ENCODE results near the gene CST7. TPM values are rescaled to one million over a fixed set of nuclear protein-coding genes. Genes with fewer than 3 reads are reported as not detected.

The CST7 gene
- total and polyA plus RNA-seq, 2 experiments from 2014 or later: not detected

DNA sequence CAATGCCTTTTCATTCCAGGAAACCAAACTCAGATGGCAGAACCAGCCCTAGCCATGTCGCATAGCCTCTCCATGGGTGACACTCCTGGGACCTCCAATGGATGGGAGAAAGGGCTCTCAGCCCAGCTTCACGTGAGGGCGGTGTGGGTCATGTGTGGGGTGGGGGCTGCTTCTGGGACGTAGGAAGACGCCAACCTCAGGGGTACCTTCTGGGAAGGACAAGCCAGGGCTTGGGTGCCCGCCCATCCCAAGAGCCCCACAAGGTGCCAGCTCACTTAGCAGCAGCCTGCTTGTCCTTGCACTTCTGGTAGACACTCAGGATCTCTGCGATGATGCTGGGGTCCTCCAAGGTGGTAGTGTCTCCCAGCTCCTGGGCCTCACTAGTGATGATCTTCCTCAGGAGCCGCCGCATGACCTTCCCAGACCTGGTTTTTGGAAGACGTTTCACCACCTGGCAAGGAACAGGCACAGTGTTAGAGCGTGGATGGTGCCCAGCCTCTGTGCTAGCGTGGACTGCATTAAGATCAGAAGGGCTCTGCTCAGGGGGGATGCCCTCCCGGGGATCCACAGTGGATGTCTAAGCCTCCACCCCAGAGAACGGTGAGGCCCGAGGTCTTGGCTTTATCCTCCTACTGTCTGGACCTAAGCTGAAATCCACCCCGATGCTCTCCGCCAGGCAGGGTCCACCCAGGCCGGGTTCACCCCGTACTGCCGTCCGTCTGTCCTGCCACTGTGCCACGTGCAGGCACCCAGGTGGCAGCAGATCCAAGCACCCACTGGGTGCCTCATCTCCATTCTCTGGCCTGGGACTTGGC lies 58.6 kb downstream of the CST7 start (continued):
- TF ChIP-seq, protein P1, sequence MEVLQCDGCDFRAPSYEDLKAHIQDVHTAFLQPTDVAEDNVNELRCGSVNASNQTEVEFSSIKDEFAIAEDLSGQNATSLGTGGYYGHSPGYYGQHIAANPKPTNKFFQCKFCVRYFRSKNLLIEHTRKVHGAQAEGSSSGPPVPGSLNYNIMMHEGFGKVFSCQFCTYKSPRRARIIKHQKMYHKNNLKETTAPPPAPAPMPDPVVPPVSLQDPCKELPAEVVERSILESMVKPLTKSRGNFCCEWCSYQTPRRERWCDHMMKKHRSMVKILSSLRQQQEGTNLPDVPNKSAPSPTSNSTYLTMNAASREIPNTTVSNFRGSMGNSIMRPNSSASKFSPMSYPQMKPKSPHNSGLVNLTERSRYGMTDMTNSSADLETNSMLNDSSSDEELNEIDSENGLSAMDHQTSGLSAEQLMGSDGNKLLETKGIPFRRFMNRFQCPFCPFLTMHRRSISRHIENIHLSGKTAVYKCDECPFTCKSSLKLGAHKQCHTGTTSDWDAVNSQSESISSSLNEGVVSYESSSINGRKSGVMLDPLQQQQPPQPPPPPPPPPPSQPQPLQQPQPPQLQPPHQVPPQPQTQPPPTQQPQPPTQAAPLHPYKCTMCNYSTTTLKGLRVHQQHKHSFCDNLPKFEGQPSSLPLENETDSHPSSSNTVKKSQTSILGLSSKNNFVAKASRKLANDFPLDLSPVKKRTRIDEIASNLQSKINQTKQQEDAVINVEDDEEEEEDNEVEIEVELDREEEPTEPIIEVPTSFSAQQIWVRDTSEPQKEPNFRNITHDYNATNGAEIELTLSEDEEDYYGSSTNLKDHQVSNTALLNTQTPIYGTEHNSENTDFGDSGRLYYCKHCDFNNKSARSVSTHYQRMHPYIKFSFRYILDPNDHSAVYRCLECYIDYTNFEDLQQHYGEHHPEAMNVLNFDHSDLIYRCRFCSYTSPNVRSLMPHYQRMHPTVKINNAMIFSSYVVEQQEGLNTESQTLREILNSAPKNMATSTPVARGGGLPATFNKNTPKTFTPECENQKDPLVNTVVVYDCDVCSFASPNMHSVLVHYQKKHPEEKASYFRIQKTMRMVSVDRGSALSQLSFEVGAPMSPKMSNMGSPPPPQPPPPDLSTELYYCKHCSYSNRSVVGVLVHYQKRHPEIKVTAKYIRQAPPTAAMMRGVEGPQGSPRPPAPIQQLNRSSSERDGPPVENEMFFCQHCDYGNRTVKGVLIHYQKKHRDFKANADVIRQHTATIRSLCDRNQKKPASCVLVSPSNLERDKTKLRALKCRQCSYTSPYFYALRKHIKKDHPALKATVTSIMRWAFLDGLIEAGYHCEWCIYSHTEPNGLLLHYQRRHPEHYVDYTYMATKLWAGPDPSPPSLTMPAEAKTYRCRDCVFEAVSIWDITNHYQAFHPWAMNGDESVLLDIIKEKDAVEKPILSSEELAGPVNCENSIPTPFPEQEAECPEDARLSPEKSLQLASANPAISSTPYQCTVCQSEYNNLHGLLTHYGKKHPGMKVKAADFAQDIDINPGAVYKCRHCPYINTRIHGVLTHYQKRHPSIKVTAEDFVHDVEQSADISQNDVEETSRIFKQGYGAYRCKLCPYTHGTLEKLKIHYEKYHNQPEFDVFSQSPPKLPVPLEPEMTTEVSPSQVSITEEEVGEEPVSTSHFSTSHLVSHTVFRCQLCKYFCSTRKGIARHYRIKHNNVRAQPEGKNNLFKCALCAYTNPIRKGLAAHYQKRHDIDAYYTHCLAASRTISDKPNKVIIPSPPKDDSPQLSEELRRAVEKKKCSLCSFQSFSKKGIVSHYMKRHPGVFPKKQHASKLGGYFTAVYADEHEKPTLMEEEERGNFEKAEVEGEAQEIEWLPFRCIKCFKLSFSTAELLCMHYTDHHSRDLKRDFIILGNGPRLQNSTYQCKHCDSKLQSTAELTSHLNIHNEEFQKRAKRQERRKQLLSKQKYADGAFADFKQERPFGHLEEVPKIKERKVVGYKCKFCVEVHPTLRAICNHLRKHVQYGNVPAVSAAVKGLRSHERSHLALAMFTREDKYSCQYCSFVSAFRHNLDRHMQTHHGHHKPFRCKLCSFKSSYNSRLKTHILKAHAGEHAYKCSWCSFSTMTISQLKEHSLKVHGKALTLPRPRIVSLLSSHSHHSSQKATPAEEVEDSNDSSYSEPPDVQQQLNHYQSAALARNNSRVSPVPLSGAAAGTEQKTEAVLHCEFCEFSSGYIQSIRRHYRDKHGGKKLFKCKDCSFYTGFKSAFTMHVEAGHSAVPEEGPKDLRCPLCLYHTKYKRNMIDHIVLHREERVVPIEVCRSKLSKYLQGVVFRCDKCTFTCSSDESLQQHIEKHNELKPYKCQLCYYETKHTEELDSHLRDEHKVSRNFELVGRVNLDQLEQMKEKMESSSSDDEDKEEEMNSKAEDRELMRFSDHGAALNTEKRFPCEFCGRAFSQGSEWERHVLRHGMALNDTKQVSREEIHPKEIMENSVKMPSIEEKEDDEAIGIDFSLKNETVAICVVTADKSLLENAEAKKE (CRISPR knock-in tag; IDR thresholded peaks at IDR 0.05): no peak
- no peak for TF ChIP-seq JUNB (IDR thresholded peaks at IDR 0.05; ENCODE audit: unreplicated experiment)

DNA sequence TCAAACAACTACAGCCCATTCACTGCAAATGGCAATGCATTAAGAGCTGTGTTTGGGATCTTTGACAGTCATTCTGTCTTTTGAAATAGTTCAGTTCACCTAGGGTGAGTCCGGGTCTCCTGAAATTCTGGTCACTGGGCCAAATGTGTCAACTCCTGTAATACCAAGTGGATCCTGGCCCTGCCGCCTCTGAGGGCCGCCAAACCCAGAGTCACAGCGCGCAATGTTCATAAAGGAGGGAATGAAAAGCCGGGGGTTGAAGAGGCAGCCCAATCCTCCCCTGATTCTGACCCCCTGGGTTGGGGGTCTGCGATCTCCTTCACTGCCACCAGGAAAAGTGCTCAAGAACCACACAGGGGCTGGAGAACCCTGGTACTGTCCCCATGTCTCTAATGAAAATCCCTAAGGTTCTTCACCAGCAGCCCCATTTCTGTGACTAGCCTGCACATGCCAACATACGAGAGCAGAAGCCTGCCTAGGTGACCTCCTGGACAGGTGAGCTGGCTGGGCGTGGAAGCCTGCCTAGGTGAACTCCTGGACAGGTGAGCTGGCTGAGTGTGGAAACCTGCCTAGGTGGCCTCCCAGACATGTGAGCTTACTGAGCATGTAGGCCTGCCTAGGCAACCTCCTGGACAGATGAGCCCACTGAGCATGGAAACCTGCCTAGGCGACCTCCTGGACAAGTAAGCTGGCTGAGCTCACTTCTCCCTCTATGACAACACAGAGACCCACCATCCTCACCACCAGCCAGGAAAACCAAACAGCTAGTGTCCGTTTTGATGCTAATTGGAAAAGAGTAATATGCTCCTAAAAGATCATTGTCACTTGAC lies 59.5 kb downstream of the CST7 start:
- no peak overlapping the region for H3K27ac ChIP-seq (ENCODE audit: low read depth)
- H3K36me3 Mint-ChIP-seq (ENCODE audit: low read depth): no peaks in the 10 kb centered on the region
- no peaks in the 10 kb centered on the region for H3K4me1 ChIP-seq (ENCODE audit: insufficient read depth)
- H3K27me3 Mint-ChIP-seq (ENCODE audit: insufficient read depth, low read depth, poor library complexity): peaks cover 4% of the 10 kb centered on the region
- H3K4me1 Mint-ChIP-seq: no peaks in the 10 kb centered on the region
- no peaks in the 10 kb centered on the region for H3K27me3 ChIP-seq (ENCODE audit: insufficient read depth)
- H4K20me1 ChIP-seq (replicated peaks; ENCODE audit: insufficient read depth): no peaks in the 10 kb centered on the region
- H2AFZ ChIP-seq: no peak overlapping the region
- ATAC-seq (no peak), DNase-seq (ENCODE audit: low spot score) (no peak)
- no peaks in the 10 kb centered on the region for H3K9me2 ChIP-seq (ENCODE audit: insufficient read depth)
- no peaks in the 10 kb centered on the region for H3K9me3 Mint-ChIP-seq
- H3K4me2 ChIP-seq: no peak overlapping the region
- no peaks in the 10 kb centered on the region for H3K79me2 ChIP-seq (replicated peaks; ENCODE audit: insufficient read depth)
- H3K4me3 ChIP-seq: no peak overlapping the region
- no peaks in the 10 kb centered on the region for H3K36me3 ChIP-seq (ENCODE audit: insufficient read depth)
- no peak overlapping the region for H3K27ac Mint-ChIP-seq
- no peaks in the 10 kb centered on the region for H3F3A ChIP-seq (replicated peaks; ENCODE audit: low read depth)
- no peak overlapping the region for H3K4me3 Mint-ChIP-seq
- TF ChIP-seq NANOG (IDR thresholded peaks at IDR 0.05; ENCODE audit: borderline replicate concordance): no peak
- TF ChIP-seq, protein P1 (CRISPR knock-in tag; IDR thresholded peaks at IDR 0.05): no peak
- TF ChIP-seq ZNF331 (CRISPR knock-in tag; IDR thresholded peaks at IDR 0.05; ENCODE audit: low read depth): no peak
